NCI-H1694 (cell line): Measurements from ENCODE around the gene TLCD3B.

Source experiments
- DNase-seq: peaks from one replicate; lab custom pipeline; 2025; lab: John Stamatoyannopoulos, UW

Gene TLCD3B, protein sequence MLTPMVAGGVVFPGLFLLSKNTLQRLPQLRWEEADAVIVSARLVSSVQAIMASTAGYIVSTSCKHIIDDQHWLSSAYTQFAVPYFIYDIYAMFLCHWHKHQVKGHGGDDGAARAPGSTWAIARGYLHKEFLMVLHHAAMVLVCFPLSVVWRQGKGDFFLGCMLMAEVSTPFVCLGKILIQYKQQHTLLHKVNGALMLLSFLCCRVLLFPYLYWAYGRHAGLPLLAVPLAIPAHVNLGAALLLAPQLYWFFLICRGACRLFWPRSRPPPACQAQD

DNA sequence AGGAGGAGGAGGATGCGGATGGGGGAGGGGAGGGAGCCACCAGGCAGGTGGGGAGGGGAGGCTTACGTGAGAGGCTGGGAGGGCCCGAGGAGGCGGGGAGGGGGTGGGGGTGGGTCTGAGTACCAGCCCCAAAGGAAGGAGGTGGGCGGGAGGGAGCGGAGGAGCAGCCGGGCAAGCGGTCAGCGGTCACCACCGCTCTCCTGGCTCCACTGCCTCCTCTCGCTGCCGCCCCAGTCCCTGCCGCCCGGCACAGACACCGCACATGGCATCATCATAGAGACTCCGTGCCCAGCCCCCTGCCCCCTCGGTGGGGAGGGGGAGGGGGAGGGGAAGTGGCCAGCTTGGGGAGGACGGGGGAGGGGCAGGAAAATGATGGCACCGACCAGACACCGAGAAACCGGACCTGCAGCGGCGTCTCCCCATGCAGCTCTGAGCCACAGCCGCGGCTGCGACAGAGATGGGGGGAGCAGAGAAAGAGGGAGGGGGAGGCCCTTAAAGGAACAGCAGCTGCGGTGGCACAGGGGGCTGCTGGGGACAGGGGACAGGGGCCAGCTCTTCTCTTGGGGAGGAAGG is at the start of gene TLCD3B:
TSS of gene TLCD3B (minus strand) at position 431 of the 573 bp plus-strand sequence. CDS start 744 bp downstream, outside the sequence.
- no peak for DNase-seq

DNA sequence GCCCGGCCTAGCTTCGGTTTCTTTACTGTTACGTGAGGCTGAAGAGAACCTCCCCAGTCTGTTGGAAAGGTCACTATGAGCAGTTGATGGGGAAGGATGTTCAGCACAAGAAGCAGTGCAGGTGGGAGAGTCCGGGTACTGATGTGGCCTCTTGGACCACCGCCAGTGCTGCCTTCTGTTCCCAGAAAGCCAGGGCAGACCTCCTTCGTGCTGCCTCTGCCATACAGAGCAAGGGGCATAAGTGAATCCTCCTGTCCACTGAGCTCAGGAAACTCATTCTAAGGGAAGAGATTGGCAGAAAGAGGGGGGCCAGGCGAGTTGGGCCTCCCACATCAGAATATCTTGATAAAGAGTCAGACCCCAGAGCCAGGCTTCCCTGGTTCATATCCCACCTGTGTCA is 48.4 kb upstream of the TLCD3B start:
- no peak for DNase-seq

DNA sequence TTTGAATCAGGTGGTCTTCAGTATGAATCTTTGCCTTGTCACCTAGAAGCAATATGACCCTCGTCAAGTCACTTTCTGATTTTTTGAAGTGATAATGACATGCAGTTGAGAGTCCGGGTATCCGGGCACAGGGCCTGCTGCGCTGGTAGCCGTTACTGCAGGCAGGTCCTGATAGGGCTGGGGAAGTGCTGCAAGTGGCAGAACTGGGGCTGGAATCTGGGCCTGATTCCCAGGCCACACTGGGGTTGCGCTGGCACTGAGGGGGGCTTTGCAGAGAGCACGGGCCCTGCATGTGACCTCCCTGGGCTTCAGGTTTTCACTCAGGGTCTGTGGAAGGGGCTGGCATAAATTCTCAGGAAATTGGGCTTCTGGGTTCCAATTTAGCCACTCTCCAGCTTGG is 47.7 kb upstream of the TLCD3B start:
- DNase-seq: no peak

DNA sequence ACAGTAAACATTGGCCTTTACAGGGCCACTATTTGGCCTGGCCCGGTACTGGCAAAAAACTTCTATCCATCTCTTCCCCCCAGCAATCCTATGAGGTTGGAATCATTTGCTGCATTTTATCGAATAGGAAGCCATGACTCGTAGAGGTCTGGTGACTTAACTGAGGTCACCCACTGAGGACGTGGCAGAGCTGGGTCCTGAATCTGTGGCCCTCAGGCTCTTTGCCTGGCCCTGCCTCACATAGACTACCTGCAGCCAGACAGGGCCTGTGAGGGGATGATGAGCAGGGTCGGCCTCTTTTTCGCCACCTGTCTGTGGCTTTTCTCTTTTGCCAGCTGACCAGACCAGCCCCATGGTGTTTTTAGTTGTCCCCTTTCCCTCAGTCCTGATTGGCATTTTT is 46.6 kb upstream of the TLCD3B start:
- no peak for DNase-seq

DNA sequence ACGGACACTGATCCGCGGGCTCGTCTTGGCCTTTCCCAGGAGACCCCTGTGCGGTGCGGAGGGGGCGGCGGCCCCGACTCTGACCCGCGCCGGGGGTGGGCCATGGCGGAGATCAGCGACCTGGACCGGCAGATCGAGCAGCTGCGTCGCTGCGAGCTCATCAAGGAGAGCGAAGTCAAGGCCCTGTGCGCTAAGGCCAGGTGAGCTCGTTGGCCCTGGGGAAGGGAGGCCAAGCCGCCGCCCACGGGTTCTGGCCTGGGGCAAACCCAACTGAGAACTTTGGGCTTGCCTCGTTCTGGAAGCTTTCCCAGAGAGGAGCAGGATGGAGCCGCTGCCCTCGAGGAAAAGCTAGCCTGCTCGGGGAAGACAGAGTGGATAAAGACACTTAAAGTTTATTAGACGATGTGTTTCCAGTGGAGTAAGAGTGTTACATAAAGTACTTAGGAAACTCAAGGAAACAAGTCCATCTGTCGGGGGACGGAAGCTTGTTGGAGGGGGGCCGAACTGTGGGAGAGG is 45.3 kb upstream of the TLCD3B start:
- no peak for DNase-seq

DNA sequence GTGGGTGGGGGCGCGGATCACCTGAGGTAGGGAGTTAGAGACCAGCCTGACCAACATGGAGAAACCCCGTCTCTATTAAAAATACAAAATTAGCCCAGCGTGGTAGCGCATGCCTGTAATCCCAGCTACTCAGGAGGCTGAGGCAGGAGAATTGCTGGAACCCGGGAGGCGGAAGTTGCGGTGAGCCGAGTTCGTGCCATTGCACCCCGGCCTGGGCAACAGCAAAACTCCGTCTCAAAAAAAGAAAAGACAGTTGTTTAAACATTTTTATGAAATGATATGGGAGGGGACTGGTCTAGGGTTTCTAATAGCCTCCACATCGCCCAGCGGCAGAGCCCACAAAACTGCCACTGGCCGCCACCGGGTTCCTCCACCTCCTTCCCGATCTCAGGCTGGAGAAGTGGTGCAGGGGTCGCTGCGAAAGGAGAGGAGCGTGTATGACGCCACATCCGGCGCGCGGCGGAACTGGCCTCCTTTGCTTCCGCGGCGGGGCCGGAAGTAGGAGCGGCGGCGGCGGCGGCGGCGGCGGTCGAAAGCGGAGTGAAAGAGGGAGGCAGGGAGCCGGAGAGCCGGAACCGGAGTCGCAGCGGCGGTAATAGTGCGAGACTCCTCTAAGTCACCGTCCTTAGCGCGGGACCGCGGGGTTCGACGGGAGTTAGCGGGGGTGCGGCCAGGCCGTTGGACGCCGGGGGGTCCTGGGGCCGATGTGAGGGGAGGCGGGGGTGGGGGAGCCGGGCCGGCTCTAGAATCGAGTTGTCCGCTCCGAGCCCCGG is 44.6 kb upstream of the TLCD3B start, which contains the start of gene PPP4C:
TSS of gene PPP4C (plus strand) at position 492 of the 773 bp plus-strand sequence. CDS start 384 bp downstream, outside the sequence.
- peak; percentile 49 for DNase-seq

DNA sequence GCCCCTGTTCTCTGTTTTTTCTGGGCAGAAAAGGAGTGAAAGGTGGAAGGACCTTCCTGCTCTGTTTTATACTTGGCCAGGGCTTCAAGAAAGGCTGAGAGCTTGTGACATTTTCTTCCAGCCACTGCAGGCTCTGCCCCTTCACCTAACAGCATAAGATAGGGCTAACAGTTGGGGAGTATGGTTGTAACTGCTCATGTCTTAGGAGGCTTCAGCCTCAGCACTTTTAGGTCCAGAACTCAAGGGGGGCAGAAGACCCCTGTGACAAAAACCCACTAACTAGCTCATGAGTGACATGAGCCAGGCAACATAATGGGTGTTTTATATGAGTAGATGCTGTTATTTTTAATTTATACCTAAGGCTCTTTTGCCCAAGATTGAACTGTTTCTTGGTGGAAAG is 39.4 kb upstream of the TLCD3B start:
- no peak for DNase-seq

DNA sequence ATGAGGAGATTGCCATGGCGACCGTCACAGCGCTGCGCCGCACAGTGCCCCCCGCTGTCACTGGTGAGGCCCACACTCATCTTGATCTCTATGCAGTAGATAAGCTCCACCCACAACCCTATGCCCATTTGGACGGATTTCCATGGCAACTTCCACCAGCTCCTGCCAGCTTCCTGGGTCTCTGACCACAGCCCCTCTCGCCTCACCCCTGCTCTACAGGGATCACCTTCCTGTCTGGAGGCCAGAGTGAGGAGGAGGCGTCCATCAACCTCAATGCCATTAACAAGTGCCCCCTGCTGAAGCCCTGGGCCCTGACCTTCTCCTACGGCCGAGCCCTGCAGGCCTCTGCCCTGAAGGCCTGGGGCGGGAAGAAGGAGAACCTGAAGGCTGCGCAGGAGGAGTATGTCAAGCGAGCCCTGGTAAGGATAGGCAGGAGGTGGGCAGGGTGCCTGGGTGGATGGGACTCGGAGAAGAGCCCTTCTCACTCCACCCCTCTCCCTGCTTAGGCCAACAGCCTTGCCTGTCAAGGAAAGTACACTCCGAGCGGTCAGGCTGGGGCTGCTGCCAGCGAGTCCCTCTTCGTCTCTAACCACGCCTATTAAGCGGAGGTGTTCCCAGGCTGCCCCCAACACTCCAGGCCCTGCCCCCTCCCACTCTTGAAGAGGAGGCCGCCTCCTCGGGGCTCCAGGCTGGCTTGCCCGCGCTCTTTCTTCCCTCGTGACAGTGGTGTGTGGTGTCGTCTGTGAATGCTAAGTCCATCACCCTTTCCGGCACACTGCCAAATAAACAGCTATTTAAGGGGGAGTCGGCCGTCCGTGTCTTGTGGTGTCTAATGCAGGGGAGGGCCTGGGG is 38.8 kb upstream of the TLCD3B start:
- DNase-seq: no peak

DNA sequence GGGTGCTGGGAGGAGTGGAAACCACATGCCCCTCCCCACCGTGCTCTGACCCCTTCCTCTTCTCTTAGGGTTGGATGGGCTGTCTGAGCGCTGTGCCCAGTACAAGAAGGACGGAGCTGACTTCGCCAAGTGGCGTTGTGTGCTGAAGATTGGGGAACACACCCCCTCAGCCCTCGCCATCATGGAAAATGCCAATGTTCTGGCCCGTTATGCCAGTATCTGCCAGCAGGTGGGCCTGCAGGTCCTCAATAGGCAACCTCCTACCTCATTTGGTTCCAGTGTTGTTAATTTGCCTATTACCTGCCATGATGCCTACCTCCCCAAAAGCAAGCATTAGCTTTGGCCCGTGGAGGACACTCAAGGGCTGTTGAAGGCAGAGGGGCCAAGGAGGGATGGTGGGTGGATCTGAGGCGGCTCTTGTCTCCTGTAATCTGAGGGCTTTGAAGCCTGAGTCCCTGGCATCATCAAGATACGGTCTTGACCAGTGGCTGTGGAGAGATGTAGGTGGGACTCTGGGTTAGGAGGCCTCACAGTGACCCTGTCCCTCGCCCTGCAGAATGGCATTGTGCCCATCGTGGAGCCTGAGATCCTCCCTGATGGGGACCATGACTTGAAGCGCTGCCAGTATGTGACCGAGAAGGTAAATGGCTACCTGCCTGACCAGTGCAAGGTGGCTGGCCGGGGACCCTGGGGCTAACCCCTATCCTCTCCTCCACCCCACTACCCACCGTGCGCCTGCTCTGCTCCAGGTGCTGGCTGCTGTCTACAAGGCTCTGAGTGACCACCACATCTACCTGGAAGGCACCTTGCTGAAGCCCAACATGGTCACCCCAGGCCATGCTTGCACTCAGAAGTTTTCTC is 37.9 kb upstream of the TLCD3B start:
- DNase-seq: no peak

DNA sequence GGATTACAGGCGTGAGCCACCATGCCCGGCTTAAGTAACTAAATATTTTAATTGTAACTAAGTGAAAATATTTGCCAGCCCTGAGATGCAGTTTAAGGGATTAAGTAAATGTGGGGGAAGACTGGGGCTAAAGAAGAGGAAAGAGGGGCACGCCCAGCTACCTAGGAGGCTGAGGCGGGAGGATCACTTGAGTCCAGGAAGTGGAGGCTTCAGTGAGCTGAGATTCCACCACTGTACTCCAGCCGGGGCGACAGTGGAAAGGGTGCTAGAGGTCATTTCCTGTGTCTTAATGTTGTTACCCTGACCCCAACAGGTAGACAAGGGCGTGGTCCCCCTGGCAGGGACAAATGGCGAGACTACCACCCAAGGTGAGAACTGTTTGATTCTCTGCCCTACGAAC is 37.3 kb upstream of the TLCD3B start:
- DNase-seq: no peak

DNA sequence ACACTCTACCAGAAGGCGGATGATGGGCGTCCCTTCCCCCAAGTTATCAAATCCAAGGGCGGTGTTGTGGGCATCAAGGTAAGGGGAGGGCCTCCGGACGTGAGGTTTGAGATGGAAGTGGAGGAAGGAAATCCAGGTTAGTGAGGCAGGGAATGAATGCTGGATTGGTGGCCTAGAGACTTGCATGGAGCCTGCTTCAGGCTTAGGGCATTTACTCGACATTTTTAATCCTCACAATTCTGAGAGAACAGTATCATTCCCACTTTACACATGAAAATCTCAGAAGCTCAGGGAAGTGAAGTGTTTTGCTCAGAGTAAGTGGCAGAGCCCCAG is 36.5 kb upstream of the TLCD3B start:
- DNase-seq: no peak

DNA sequence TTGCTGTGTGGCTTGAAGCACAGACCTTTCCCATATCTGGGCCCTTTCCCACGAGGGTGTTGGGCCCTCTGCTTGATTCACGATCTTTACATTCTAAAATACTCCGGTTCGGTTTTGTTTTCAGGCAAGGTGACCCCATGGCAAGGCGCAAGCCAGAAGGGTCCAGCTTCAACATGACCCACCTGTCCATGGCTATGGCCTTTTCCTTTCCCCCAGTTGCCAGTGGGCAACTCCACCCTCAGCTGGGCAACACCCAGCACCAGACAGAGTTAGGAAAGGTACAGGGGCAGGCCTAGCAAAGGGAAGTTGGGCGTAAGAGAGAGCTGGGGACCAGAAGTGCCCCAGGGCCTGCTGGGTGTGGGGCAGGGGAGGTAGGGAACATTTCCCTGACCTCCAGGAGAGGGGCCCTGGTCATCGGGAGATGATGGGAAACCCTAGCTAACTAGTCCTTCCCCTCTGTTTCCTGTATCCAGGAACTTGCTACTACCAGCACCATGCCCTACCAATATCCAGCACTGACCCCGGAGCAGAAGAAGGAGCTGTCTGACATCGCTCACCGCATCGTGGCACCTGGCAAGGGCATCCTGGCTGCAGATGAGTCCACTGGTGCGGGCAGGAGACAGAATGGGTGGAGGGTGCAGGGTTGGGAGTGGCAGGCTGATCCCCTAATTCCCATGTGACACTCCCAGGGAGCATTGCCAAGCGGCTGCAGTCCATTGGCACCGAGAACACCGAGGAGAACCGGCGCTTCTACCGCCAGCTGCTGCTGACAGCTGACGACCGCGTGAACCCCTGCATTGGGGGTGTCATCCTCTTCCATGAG is 35.9 kb upstream of the TLCD3B start:
- no peak for DNase-seq

DNA sequence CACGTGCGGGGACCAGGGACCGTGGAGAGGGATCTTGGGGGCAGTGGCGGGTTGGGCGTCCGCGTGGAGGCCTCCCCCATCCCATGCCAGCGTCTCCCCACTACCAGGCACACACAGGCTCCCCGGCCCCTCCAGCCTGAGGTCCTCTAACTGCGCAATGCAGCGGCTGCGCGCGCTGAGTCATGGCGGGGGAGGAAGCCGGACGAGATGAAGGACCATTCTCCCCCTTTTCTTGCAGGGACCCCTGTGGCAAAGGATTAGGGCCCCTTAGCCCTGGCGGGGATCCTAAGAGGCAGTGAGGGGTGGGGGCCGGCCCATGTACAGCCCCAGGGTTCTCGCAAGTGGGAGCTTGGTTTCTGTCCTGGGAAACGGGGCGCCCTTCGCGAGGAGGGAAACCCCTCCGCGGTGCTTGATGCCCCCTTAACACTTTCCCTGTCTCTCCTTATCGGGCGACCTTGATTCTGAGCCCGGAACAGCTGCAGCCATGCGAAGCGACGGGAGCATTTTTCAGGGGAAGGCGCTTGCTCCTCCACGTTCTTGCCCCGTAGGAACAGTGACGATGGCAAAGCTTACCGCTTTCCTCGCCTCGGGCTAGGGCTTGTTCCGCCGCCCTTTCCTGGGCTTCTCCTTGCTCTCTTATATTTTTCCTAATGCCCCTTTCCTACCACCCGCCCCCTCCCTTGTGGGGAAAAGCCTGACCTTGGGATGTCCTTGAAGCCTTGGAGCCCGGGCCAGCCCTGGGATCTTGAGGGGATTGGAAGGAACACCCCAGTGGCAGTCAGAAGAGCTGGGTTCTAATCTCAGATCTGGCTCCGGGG is 35.1 kb upstream of the TLCD3B start:
- DNase-seq: no peak

DNA sequence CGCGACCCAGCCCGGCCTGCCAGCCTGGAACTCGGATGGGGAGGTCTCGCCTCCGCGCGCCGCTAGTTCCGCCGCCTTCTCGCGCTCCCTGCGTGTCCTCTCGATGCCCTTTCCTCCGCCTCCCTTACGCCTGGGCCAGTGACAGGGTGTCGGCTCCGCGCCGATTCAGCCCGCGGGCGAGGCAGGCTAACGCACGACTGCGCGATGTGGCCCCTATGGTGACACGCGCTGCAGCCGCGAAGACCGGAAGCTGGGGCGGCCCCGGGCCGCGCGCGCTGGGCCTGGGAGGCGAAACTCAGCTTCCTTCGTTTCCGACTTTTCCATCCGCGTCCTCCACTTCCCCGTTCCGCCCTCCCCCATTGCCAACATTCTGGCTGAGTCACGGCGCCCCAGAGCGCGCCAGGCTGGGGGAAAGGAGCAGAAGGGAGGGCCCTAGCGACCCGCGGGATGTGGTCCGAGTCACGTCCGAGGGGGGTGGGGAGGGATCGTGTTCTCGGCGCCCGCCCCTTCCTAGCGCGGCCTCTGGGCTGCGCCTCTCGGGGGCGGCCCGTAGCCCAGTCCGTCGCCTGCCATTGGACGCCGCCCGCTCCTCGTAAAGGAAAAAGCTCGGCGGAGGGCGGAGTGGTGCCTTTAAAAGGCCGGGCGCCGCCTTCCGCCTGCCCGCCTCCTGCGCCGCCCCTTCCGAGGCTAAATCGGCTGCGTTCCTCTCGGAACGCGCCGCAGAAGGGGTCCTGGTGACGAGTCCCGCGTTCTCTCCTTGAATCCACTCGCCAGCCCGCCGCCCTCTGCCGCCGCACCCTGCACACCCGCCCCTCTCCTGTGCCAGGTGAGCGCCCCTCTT is 34.3 kb upstream of the TLCD3B start, which contains the start of gene ALDOA:
TSS of gene ALDOA (plus strand) at position 659 of the 841 bp plus-strand sequence. CDS start 1,138 bp downstream, outside the sequence.
- DNase-seq: peak; percentile 73

DNA sequence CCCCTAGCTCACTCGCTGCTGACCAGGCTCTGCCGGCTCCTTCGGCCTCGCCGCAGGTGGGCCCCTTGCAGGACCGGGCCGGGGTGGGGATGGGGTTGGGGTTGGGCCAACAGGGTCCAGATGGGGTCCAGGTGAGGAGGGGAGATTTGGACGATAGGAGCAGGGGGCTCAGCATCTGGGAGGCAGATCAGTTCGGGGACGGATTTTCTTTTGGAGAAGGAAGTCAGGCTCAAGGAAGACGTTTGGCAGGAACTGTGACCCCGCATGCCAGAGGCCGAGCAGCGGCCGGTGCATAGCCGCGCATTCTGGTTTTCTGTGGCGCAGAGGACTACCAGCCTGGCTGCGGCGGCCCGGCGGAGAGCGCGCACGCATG is 33.6 kb upstream of the TLCD3B start:
- DNase-seq: no peak

DNA sequence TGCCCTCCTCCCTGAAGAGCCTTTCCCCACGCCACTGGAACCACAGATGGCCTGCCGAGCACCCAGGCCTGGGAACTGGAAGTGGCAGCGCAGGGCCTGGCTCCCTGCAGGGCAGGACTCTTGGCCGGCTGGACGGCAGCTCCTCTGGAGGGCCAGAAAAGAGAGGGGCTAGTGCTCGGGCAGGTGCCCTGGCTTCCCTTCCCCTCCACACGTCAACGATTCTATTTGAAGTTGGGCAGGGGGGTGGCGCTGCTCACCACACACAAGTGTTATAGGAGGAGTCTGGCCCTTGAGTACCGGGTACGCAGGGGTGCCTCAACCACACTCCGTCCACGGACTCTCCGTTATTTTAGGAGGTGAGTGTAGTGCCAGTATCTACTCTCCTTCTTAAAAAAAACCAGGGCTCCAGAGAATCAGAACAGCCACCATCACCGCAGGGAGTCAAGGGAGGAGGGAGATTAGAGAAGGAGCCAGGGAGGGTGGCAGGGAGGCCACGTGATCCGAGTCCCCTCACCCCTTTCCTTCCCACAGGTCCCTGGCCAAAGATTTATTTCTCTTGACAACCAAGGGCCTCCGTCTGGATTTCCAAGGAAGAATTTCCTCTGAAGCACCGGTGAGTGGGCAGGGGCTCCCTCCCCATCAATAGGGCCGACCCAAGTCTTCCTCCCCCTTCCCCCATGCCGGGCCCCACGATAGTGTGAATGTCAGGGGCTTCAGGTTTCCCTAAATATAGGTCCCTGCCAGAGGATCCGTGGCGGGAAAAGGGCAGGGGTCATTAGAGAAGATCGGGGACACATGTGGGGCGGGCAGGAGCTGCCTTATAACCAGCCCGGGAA is 33.0 kb upstream of the TLCD3B start:
- DNase-seq: peak; percentile 28

DNA sequence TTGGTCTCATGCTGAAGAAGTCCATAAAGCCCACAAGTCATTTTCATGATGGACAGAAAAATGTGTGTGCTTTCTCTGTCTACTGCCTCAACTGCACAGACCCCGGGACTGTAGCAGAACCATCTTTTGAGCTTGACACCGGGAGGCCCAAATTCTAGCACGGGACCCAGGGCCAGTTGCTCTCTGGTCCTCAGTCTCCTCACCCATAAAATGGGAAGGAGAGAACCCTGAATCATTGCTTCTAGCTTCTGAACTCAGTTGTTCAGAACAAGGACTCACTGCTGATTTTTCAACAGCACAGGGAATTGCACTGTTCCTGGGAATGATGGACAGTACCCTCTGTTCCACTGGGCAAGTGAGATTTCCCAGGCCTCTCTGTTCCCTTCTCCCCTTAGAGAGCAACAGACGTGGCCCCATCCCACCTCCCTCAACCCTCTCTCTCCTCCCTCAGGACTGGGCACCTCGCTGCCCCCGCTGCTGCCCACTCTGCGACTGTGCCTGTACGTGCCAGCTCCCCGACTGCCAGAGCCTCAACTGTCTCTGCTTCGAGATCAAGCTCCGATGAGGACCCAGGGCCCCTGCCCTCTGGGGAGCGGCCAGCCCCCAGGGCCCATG is 32.3 kb upstream of the TLCD3B start:
- DNase-seq: no peak
